HepG2 (cell line): Measurements from ENCODE around the gene FDPS. TPM values are rescaled to one million over a fixed set of nuclear protein-coding genes. Genes with fewer than 3 reads are reported as not detected.
A peak's percentile ranks its signal among the peaks of the same experiment; 100 is the strongest.

Experiments used
- CEBPB ChIP-seq: IDR thresholded peaks from 2 replicates; pipeline ENCODE4 v1.6.1; 2011; ENCODE audit warnings: low read depth, low read length, improper control_type of control experiment, borderline replicate concordance
- CENPX ChIP-seq: sonication (generic); formaldehyde crosslinking; IDR thresholded peaks from 2 replicates; pipeline ENCODE4 v1.9.0; 2021; ENCODE audit warnings: mild to moderate bottlenecking, missing genetic modification reagents, moderate library complexity
- ELF3 ChIP-seq: IDR thresholded peaks from 2 replicates; pipeline ENCODE4 v1.6.1; 2016; ENCODE audit warnings: missing genetic modification reagents, missing compliant biosample characterization
- ETV5 ChIP-seq: IDR thresholded peaks from 2 replicates; pipeline ENCODE4 v1.6.1; 2018; ENCODE audit warnings: missing biosample characterization, missing genetic modification reagents, inconsistent platforms, borderline replicate concordance
- FOSL1 ChIP-seq: sonication (generic); formaldehyde crosslinking; IDR thresholded peaks from 2 replicates; pipeline ENCODE4 v1.9.0; 2021; ENCODE audit warnings: missing genetic modification reagents, borderline replicate concordance
- GABPA ChIP-seq, 2 experiments: IDR thresholded peaks; 2 replicates each; pipeline ENCODE4 v1.6.1; 2011 to 2016; ENCODE audit warnings: low read depth in 2 of 2, low read length in 1 of 2, missing biosample characterization in 1 of 2, missing genetic modification characterization in 1 of 2
- GPN1 ChIP-seq: sonication (generic); formaldehyde crosslinking; IDR thresholded peaks from 2 replicates; pipeline ENCODE4 v1.5.1; 2020; ENCODE audit warnings: missing genetic modification reagents, borderline replicate concordance
- HNRNPUL1 ChIP-seq: fragments of 200-400 bp; formaldehyde crosslinking; IDR thresholded peaks from 2 replicates; pipeline ENCODE4 v1.6.1; 2017; ENCODE audit warnings: low read depth, mild to moderate bottlenecking, low read length, moderate library complexity
- HOXD1 ChIP-seq: sonication (generic); formaldehyde crosslinking; IDR thresholded peaks from 2 replicates; pipeline ENCODE4 v1.5.0; 2020; ENCODE audit warnings: missing genetic modification reagents
- KLF16 ChIP-seq, 2 experiments: sonication (generic) in 1 of 2; formaldehyde crosslinking in 1 of 2; IDR thresholded peaks; 2 replicates each; pipeline versions ENCODE4 v1.6.1 to v1.8.0; 2016 to 2023; ENCODE audit warnings: missing genetic modification reagents in 2 of 2, missing compliant biosample characterization in 1 of 2
- MEF2D ChIP-seq: sonication (generic); formaldehyde crosslinking; IDR thresholded peaks from 2 replicates; pipeline ENCODE4 v1.5.1; 2020; ENCODE audit warnings: mild to moderate bottlenecking, missing genetic modification reagents
- MEIS2 ChIP-seq: sonication (generic); formaldehyde crosslinking; IDR thresholded peaks from 2 replicates; pipeline ENCODE4 v1.9.0; 2021; ENCODE audit warnings: mild to moderate bottlenecking, missing genetic modification reagents
- NFIB ChIP-seq: sonication (generic); formaldehyde crosslinking; IDR thresholded peaks from 2 replicates; pipeline ENCODE4 v1.9.0; 2021; ENCODE audit warnings: missing genetic modification reagents, mild to moderate bottlenecking, borderline replicate concordance
- NPAS2 ChIP-seq: sonication (generic); formaldehyde crosslinking; IDR thresholded peaks from 2 replicates; pipeline ENCODE4 v1.8.0; 2022; ENCODE audit warnings: mild to moderate bottlenecking, missing genetic modification reagents, borderline replicate concordance
- PAX8 ChIP-seq: sonication (generic); formaldehyde crosslinking; IDR thresholded peaks from 2 replicates; pipeline ENCODE4 v1.8.0; 2022; ENCODE audit warnings: mild to moderate bottlenecking, missing genetic modification reagents, borderline replicate concordance
- RARA ChIP-seq: IDR thresholded peaks from 2 replicates; pipeline ENCODE4 v1.6.1; 2016; ENCODE audit warnings: missing genetic modification reagents, missing compliant biosample characterization
- SRSF9 ChIP-seq: fragments of 200-400 bp; formaldehyde crosslinking; IDR thresholded peaks from 2 replicates; pipeline ENCODE4 v1.6.1; 2018; ENCODE audit warnings: borderline replicate concordance, mild to moderate bottlenecking, low read depth, low read length; ENCODE audit not compliant: insufficient read depth, poor library complexity, severe bottlenecking
- TAF15 ChIP-seq: fragments of 200-400 bp; formaldehyde crosslinking; IDR thresholded peaks from one replicate; pipeline ENCODE4 v1.6.1; 2018; ENCODE audit warnings: mild to moderate bottlenecking, low read depth, low read length; ENCODE audit not compliant: poor library complexity, severe bottlenecking
- TBX3 ChIP-seq: fragments of 450-650 bp; IDR thresholded peaks from 2 replicates; pipeline ENCODE4 v1.6.1; 2017; ENCODE audit warnings: antibody characterized with exemption, mild to moderate bottlenecking, inconsistent platforms, borderline replicate concordance
- ZBTB8A ChIP-seq: sonication (generic); formaldehyde crosslinking; IDR thresholded peaks from 2 replicates; pipeline ENCODE4 v1.4.0; 2020; ENCODE audit warnings: mild to moderate bottlenecking, low read depth, missing genetic modification reagents, borderline replicate concordance
- ZFP90 ChIP-seq: sonication (generic); formaldehyde crosslinking; IDR thresholded peaks from 2 replicates; pipeline ENCODE4 v1.8.0; 2022; ENCODE audit warnings: missing genetic modification reagents, mild to moderate bottlenecking, inconsistent platforms, borderline replicate concordance
- ZNF607 ChIP-seq: sonication (generic); formaldehyde crosslinking; IDR thresholded peaks from 2 replicates; pipeline ENCODE4 v1.5.1; 2020; ENCODE audit warnings: missing genetic modification reagents, mild to moderate bottlenecking, borderline replicate concordance
- ZNF615 ChIP-seq: sonication (generic); formaldehyde crosslinking; IDR thresholded peaks from 2 replicates; pipeline ENCODE4 v1.5.0; 2020; ENCODE audit warnings: mild to moderate bottlenecking, missing genetic modification reagents, borderline replicate concordance
- polyA plus RNA-seq, 8 experiments: library from polyadenylated mRNA; depleted of rRNA in 3 of 8; stranded (reverse) in 7 of 8; unstranded in 1 of 8; fragments of >200 nt; fragmentation: Illumina TruSeq in 4 of 8; extraction: Trizol in 4 of 8; gene quantifications; 2 replicates each; pipeline versions ENCODE4 v1.2.1 to v1.2.3, GENCODE V29; 2011 to 2016; ENCODE audit warnings: low read depth in 4 of 8, missing spikeins in 1 of 8, mixed read lengths in 1 of 8; ENCODE audit not compliant: insufficient read depth in 1 of 8
- total RNA-seq, 5 experiments: library from RNA; depleted of rRNA; stranded (reverse); fragments of >200 nt; fragmentation: Illumina TruSeq; extraction: Trizol; gene quantifications; 2 replicates each; pipeline ENCODE4 v1.2.3, GENCODE V29; 2016; ENCODE audit warnings: low read depth in 1 of 5
- TF ChIP-seq, protein P1 (sequence below): sonication (generic); formaldehyde crosslinking; IDR thresholded peaks from 2 replicates; pipeline ENCODE4 v1.4.0; 2020; ENCODE audit warnings: missing genetic modification reagents, low read depth, mild to moderate bottlenecking, borderline replicate concordance
- TF ChIP-seq, protein P2 (sequence below): sonication (generic); formaldehyde crosslinking; IDR thresholded peaks from 2 replicates; pipeline ENCODE4 v1.4.0; 2020; ENCODE audit warnings: missing genetic modification reagents

FDPS gene
- total and polyA plus RNA-seq, 2 of the 13 experiments (the other 11 are each of a cell fraction or from before 2014, with no cell fraction given) = 264 to 519 TPM

DNA sequence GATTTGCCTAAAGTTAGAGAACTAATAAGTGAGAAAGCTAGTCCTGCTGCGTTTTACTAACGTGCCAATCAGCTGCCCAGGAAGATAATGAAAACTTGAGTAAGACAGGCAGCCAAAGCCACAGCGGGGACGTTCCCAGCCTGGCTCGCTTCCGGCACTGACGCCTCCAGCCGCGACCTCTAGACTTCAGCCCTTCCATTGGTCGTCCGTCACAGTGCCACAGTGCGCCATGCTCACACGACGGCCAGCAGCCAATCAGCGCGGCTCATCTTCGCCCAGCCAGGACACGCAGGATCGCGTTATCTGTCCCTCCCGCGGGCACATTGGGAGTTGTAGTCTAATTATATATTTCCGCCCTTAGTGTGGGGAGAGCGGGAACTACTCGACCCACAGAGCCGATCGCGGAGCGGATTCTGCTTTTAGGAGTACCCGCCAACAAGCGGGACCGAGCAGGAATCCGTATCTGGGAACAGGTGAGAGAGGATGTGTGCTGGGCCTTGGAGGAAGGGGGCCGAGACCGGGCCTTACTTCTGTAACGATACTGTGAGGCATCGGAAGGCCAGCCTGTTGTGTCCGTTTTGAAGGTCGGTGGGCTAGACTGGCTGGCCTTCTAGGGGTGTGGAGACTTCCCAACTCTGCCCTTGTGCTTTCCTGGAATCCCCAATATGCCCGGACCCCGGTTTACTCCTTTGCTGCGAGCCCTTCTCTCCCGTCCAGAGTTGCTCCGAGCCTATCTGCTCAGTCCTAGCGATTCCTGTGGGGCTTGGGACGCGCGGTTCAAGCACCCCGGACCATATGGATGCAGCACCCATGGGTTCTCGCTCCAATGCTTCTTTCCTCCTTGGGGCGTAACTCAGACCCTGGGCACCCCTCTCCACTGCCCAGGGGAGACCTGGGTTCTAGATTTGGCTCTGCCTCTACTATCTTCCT lies at the start of gene FDPS (continued):
- TF ChIP-seq MEF2D (peak; percentile 48; the same call in 1 of the 2 replicates), NFIB (CRISPR knock-in tag) (no peak), ZNF615 (CRISPR knock-in tag) (no peak; the same call in none of the 2 replicates), MEIS2 (CRISPR knock-in tag) (no peak; the same call in 1 of the 2 replicates), TBX3 (no peak), HNRNPUL1 (no peak), PAX8 (CRISPR knock-in tag) (no peak; the same call in 1 of the 2 replicates), ELF3 (CRISPR knock-in tag) (peak; percentile 68; the same call in 1 of the 2 replicates), GPN1 (no peak), KLF16 (CRISPR knock-in tag; IDR thresholded peaks at IDR 0.05) (peak in 1 of 2 experiments; percentile 34; a peak in 1 of 4 replicates), CENPX (no peak), ZNF607 (CRISPR knock-in tag) (no peak), CEBPB (no peak), NPAS2 (CRISPR knock-in tag) (no peak), ZBTB8A (CRISPR knock-in tag) (no peak), FOSL1 (CRISPR knock-in tag) (no peak), ZFP90 (0 out of 2 replicates have a peak, but pooled peaks have one; percentile 36), ETV5 (CRISPR knock-in tag) (peak; percentile 92; the same call in 1 of the 2 replicates), HOXD1 (CRISPR knock-in tag) (no peak; the same call in 1 of the 2 replicates), TAF15 (no peak), RARA (CRISPR knock-in tag) (no peak), GABPA (IDR thresholded peaks at IDR 0.05; ENCODE audit: low read depth, low read length) (peak; percentile 55), GABPA (CRISPR knock-in tag; IDR thresholded peaks at IDR 0.05; ENCODE audit: low read depth) (peak; percentile 88), SRSF9 (no peak)
- TF ChIP-seq, protein P1, sequence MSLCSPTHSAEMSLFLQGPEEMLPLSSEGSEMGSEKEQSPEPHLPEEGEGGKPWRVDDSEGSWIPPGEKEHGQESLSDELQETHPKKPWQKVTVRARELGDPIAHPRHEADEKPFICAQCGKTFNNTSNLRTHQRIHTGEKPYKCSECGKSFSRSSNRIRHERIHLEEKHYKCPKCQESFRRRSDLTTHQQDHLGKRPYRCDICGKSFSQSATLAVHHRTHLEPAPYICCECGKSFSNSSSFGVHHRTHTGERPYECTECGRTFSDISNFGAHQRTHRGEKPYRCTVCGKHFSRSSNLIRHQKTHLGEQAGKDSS (CRISPR knock-in tag) = no peak
- TF ChIP-seq, protein P2, sequence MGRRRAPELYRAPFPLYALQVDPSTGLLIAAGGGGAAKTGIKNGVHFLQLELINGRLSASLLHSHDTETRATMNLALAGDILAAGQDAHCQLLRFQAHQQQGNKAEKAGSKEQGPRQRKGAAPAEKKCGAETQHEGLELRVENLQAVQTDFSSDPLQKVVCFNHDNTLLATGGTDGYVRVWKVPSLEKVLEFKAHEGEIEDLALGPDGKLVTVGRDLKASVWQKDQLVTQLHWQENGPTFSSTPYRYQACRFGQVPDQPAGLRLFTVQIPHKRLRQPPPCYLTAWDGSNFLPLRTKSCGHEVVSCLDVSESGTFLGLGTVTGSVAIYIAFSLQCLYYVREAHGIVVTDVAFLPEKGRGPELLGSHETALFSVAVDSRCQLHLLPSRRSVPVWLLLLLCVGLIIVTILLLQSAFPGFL (CRISPR knock-in tag) = no peak
